ENCODE results near the gene ZCCHC18.

DNA sequence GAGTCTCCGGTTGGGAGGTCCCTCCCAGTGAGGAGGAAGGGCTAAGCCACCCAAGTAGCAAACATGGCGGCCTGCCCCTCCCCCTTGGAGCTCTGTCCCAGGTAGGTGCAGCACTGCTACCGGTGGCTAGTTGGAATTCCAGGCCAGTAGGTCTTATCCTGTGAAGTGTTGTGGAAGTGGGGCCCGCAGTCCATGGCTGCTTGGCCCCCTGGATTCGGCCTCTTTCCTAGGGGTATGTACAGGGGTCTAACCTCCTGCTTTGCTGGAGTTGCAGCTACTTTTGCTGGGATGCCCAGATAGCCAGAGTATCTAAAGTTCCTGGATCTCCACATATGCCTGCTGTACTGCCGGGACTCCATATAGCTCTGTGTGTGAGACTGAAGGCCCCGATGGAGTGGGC, 26.4 kb upstream of the ZCCHC18 start:
- no peak for TF ChIP-seq POLR2AphosphoS5 (IDR thresholded peaks at IDR 0.05)
- TF ChIP-seq POLR2A (IDR thresholded peaks at IDR 0.05), result no peak
- no peak for TF ChIP-seq EP300 (IDR thresholded peaks at IDR 0.05; ENCODE audit: low read depth)
- TF ChIP-seq, protein P1, sequence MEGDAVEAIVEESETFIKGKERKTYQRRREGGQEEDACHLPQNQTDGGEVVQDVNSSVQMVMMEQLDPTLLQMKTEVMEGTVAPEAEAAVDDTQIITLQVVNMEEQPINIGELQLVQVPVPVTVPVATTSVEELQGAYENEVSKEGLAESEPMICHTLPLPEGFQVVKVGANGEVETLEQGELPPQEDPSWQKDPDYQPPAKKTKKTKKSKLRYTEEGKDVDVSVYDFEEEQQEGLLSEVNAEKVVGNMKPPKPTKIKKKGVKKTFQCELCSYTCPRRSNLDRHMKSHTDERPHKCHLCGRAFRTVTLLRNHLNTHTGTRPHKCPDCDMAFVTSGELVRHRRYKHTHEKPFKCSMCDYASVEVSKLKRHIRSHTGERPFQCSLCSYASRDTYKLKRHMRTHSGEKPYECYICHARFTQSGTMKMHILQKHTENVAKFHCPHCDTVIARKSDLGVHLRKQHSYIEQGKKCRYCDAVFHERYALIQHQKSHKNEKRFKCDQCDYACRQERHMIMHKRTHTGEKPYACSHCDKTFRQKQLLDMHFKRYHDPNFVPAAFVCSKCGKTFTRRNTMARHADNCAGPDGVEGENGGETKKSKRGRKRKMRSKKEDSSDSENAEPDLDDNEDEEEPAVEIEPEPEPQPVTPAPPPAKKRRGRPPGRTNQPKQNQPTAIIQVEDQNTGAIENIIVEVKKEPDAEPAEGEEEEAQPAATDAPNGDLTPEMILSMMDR (IDR thresholded peaks at IDR 0.05), result no peak
